D721Med (cell line): ENCODE results near the gene TBC1D22A.

Experiments
- DNase-seq: peaks from one replicate; pipeline ENCODE4 v3.0.0; 2011; ENCODE audit warnings: low spot score; ENCODE audit not compliant: insufficient read length
- FAIRE-seq: peaks from 2 replicates; lab custom pipeline; 2011; peaks lifted over from hg19 to GRCh38; lab: Jason Lieb, UNC
- CTCF ChIP-seq: IDR thresholded peaks from 2 replicates; pipeline ENCODE4 v1.5.1; 2012; ENCODE audit warnings: mild to moderate bottlenecking, control low read depth; ENCODE audit not compliant: insufficient read depth; ENCODE audit errors: missing control alignments

The TBC1D22A gene

GRCh38 chr22:47191671-47192650 is 429.5 kb downstream of the TBC1D22A start:
- no peak for FAIRE-seq
- TF ChIP-seq CTCF = no peak
- DNase-seq = no peak

GRCh38 chr22:47192651-47193437 is 430.4 kb downstream of the TBC1D22A start:
- FAIRE-seq (no peak), DNase-seq (no peak)

GRCh38 chr22:47193606-47194329 is 431.3 kb downstream of the TBC1D22A start:
- DNase-seq (no peak), FAIRE-seq (no peak)
- no peak for TF ChIP-seq CTCF

More at GRCh38 chr22:47192651-47193437, 430.4 kb downstream of the TBC1D22A start:
- TF ChIP-seq CTCF = no peak

DNA sequence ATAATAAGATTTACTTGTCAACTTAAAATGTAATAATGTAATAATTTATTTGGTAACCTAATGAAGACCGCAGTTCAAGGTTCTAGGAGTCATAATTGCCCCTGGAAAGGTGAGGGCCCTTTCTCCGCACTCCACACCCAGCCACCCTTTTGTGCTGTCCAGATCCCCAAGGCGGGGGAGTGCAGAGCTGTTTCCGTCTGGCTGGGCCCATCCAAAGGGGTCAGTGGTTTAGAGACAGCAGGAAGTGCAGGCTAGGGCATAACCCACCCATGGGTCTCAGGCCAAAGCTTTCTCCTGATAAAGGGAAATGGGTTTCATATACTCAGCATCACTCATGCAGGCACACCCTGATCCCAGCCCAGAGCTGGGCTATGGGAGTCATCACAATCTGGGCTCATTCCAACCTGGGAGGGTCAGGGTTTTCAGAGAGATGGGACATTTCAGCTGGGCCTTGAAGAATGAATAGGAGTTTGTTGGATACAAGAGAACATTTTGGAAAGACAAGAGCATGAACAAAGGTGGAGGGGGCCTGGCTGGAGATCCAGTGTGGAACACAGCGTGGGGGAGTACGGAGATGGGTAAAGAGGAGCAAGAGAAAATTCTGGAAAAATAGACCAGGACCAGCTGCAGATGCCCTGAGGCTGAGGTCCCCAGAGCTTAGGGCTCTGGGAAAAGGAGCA is 432.2 kb downstream of the TBC1D22A start:
- no peak for DNase-seq
- no peak for TF ChIP-seq CTCF
- FAIRE-seq = no peak

GRCh38 chr22:47195156-47195483 is 432.7 kb downstream of the TBC1D22A start:
- FAIRE-seq (no peak), DNase-seq (no peak)
- TF ChIP-seq CTCF = no peak

DNA sequence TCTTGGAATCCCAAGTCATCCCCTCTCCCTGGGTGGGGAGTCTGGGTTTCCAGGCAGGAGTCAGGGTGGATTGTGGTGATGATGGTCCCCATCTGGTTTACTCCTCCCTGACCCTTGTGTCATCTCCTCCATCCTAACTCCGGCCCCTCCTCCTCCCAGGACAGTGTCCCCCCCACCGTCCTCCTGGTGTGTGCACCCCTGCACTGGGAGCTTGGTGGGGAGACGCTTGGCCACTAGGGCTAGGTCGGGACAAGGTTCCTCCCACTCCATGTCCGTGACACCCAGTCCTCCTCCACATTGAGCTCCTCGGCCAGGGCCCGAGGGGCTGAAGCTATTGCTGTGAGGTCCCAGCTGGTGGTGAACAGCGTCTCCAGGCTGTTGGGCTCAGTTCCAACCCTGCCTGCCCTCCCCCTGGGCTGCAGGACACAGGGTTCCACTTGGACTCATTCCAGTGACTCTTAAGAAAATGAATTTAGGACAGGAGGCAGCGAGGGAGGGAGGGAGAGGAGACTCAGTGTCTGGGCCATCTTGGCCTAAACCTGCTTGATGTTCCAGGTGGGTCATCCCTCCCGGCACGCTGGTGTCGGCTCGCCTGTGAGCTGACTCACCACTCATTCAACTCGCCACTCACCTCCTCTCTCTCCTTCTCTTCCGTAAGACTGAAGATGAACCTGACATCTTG is 433.2 kb downstream of the TBC1D22A start:
- no peak for FAIRE-seq
- DNase-seq = no peak
- TF ChIP-seq CTCF = no peak
